Activated CD4-positive, CD25-positive, alpha-beta regulatory T cell treated with anti-CD3 and anti-CD28 coated beads, Interleukin-2, amount 50 U/mL, for 16 hours (primary cell): ENCODE data around the gene NAA10.

Experiments used
- DNase-seq: peaks from one replicate; pipeline ENCODE4 v3.0.0-alpha.2; 2020; ENCODE audit warnings: low read depth, low spot score

Gene NAA10

DNA sequence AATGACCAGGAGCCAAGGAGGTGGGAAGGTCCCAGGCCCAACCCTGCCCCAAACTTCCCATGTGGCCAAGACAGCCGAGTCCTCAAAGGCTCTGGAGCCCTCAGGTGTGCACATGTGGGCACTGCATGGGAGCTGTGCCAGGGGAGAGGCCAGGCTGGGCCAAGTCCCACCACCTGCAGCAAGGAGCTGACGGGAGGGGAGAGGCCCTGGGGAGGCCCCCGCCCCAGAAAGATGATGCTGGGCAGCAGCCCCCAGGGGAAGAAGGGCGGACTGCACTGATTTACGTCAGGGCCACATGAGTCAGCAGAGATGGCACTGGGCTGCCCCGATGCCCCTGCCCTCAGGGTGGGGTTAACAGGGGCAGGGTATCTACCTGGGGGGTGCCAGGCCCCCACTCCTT, 50.2 kb downstream of the NAA10 start:
- no peak for DNase-seq

DNA sequence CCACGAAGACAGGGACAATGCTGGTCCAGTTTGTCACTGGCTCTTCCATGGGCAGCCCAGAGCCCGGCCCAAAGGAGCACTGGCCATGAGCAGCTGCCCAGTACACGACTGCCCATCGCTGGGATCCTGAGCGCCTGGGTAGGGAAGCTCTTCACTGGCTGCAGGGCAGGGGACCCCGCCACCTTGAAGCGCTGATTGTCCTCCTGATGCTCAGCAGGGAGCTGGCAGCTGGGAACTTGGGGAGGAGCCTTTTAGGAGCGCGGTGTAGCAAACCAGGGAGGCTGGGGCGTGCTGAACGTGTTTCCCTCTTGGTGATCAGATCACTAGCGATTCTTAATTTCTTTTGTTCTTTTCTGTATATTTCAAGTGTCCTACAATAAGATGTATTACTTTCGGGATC, 50.7 kb downstream of the NAA10 start:
- no peak for DNase-seq

DNA sequence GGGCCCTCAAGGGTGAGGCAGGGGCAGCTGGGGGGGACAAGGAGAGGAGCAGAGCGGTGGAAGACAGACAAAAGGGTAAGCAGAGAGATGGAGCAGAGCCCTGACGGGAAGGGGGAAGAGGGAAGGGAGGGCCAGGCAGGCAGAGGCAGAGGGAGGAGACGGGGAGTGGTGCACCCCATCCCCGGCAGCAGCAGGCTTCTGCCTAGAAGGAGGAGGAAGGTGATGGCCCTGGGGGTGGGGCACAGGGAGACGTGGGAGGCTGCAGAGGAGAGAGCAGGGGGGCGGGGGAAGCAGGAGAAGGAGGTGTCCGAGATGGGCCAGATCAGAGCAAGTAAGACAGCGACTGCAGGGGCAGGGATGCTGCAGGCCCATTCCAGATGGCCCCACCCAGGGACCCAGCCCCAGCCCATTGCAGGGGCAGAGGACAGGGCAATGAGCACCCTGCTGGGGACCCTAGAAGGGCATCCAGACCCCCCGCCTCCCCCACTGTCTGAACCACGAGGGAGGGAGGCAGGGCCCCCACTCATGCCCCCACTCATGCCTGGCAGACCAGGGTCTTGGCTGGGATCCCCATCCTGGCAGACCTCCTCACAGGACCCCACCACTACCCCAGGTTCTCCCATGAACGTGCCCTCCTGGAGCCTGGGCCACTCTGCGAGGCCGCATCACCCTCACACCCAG, 51.5 kb downstream of the NAA10 start:
- no peak for DNase-seq

DNA sequence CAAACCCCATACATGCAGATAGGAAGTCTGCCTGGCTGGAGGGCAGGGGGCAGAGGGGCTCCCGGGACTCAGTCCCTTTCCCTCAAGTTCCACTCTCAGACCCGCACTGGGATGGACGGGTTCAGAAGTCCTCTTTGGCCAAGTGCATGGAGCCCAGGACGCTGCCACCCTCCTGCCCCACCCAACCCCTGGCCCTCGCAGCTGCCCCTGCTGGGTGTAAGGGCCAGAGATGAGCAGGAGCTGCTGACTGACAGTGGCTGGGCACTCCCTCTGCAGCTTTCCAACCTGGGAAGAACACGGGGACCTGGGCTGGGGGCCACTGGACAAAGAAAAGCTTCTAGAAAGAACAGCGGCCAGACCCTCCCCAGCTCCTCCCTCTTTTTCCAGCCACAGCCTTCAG, 52.3 kb downstream of the NAA10 start:
- DNase-seq, result no peak

DNA sequence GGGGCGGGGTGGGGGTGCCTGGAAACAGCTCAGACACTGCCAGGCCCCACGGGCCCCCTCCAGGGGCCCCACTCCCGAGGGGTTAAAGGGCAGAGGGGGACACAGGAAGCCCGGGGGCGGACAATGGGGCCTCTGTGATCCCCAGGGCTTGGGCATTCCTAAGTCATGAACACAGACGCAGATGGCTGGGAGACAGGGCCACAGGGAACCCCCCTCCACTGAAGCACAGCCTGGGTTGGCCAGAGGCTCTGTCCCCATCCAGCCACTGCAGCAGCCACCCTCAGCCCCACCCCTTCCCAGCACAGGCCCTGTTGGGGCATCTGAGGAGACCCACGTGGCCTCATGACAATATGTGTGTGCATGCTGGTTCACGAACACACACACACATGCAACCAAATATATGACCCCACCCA, 52.7 kb downstream of the NAA10 start:
- DNase-seq, result no peak

DNA sequence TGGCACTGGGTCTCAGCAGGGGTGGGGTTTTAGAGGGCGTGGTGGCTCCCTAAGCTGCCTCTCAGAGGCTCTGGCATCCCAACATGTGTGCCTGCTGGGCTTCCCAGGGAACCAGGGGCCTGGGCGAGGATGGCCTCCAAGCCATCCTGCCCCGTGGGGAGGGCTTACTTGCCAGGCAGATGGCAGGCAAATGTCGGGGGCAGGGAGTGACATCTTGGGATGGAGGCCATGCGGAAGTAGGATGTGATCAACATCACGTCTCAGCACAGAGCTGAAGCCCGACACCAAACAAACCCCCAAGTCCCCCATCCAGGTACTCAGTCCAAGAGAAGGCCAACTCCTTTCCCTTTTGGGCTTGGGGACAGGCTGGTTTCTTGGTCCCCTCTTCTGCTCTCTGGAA, 53.6 kb downstream of the NAA10 start:
- DNase-seq, result no peak

DNA sequence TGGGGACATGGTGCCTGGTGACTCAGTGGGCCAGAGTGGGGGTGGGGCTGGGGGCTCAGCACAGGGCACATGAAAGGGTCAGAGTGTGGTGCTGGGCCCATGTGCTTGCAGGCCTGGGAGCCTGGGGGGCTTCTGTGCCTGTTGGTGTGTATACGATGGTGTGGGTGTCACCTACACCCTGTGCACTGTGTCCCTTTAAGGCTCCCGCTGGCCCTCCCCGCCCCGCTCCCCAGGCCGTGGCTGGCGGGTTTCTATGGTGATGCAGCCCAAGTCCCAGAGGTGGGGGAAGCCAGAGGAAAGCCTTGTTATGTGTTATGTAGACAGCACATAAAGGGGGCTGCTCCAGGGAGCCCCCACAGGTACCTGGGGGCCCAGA, 54.4 kb downstream of the NAA10 start:
- DNase-seq, result no peak

DNA sequence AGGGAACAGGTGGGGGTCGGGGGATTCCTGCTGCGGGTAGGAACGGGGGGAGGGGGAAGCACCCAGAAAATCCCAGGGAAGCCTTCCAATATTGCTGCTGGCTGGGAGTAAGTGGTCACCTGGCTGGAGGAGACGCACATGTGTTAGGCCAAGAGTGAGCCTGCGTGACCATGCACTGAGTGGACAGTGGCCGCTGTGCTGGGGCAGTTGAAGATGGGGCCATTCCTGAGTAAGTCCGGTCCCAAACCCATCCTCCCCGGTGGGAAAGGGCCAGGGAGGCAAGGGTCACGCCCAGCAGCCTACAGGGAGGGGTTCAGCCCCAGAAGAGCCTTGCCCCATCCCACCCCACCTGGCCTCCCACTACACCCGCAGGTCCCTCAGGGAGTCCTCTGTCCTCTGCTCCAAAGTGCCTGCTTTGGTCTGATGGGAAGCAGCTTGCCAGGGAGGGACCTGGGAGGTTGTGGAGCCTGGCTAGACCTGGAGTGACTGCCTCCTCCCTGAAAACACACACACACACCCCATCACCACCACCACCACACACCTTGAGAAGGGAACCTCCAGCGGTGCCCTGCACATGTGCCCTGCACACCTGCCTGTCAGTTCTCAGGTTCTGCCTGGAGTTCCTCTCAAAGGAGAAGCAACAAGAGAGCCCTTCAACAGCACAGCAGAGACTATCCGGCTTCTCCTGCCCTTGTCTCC, 54.9 kb downstream of the NAA10 start:
- no peak for DNase-seq
